Ovary (tissue), 3 donors: Measurements from ENCODE around the gene GALNTL6.

ENCODE experiments used
- CTCF ChIP-seq, 3 donors: fragments of 450-650 bp in 2 of 3; fragments of 200-600 bp in 1 of 3; IDR thresholded peaks; one replicate each; pipeline versions ENCODE4 v1.5.1 to v1.8.0; 2016 to 2022; ENCODE audit warnings: antibody characterized with exemption in 3 of 3, mild to moderate bottlenecking in 1 of 3
- EP300 ChIP-seq: sonication (generic); formaldehyde crosslinking; IDR thresholded peaks from one replicate; pipeline ENCODE4 v1.6.1; 2017; ENCODE audit warnings: antibody characterized with exemption
- POLR2A ChIP-seq: fragments of 450-650 bp; IDR thresholded peaks from one replicate; pipeline ENCODE4 v1.6.1; 2017; ENCODE audit warnings: antibody characterized with exemption, mild to moderate bottlenecking, moderate library complexity
- donor health status: DM: no; HTN: no; CAD: no.

GRCh38 chr4:172975651-172976229 lies 1162.5 kb downstream of the GALNTL6 start:
- TF ChIP-seq CTCF (IDR thresholded peaks at IDR 0.05), result no peak
- no peak for TF ChIP-seq EP300
- no peak for TF ChIP-seq POLR2A
